CD4-positive, alpha-beta T cell treated with Interleukin-17A for 1 hour (primary cell): ENCODE data around the gene CC2D1A.
"Not testable (repeated sequence)": the region's sequence is repeated elsewhere in the genome, so short reads cannot be mapped to it uniquely, and the experiment has no call there.

Experiments
- DNase-seq: peaks from one replicate; pipeline ENCODE4 v3.0.0-alpha.2; 2020

CC2D1A gene

DNA sequence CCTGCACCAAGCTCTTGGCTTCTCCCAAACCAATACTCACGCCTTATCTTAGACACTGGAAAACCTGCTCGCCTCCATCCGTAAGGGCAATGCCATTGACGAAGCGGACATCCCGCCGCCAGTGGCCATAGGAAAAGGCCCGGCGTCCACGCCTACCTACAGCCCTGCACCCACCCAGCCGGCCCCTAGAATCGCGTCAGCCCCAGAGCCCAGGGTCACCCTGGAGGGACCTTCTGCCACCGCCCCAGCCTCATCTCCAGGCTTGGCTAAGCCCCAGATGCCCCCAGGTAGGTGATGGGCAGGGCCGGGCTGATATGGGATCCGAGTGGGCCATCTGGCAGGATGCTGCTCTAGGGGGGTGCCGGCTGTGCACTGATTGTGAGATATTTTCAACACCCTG, 7.4 kb downstream of the CC2D1A start:
- no peak for DNase-seq

DNA sequence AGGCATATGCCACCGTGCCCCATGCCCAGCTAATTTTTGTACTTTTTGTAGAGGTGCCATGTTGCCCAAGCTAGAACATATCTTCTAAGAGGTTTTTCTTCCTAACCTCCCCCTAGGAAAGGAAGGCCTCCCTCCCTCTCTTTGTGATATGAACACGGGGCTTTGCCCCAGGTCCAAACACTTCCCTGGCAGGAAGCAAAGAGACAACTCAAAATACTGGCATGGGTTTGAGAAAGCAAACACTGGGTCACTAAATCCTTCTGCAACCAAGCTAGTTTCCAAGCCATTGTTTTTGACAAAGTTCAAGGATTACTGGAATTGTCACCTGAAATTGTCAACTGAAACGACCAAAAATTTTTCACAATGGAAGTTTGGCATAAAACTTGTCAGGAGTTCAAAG, 8.8 kb downstream of the CC2D1A start:
- no peak for DNase-seq

DNA sequence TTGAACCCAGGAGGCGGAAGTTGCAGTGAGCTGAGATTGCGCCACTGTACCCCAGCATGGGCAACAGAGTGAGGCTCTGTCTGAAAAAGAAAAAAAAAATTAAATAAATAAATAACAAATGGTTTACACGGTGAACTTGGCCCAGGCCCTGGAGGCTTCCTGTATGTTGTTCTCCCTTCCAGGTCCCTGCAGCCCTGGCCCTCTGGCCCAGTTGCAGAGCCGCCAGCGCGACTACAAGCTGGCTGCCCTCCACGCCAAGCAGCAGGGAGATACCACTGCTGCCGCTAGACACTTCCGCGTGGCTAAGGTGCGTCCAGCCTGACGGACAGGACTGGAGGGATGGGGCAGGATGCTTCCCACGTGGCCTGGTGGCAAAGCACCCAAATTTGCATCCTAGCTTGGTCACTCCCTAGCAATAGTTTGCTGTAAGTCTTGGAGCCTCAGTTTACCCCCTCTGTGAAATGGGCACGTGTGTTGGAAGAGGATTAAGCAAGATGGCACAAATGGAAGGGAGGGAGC, 11.9 kb downstream of the CC2D1A start:
- no peak for DNase-seq

DNA sequence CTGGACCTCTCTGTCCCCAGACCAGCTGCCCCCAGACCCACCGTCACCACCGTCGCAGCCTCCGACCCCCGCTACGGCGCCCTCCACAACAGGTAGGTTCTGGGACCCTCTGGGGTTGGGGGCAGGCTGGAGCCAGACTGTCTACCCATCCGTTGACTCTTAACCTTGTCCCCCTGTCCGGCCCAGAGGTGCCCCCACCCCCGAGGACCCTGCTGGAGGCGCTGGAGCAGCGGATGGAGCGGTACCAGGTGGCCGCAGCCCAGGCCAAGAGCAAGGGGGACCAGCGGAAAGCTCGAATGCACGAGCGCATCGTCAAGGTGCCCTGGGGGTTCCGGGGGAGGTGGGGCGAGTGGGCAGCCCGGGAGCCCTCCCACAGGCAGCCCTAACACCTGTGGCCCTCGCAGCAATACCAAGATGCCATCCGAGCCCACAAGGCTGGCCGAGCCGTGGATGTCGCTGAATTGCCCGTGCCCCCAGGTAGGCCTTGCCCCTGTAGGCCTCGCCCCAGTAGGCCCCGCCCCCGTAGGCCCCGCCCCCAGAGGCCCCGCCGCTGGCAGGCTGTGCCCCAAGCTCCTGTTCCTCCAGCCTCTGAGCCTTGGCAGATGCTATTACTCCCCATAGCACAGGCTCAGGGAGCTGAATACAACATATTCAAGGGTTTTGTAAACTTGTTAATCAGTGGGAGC, 12.9 kb downstream of the CC2D1A start:
- no peak for DNase-seq

DNA sequence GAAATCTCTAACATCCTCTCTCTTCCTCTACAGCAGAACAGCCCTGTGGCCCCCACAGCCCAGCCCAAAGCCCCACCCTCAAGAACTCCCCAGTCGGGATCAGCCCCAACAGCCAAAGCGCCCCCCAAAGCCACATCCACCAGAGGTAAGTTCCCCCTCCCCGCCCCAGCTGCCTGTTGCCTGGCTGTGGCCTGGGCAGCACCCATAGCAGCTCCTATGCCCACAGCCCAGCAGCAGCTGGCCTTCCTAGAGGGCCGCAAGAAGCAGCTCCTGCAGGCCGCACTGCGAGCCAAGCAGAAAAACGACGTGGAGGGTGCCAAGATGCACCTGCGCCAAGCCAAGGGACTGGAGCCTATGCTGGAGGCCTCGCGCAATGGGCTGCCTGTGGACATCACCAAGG, 14.5 kb downstream of the CC2D1A start:
- no peak for DNase-seq

DNA sequence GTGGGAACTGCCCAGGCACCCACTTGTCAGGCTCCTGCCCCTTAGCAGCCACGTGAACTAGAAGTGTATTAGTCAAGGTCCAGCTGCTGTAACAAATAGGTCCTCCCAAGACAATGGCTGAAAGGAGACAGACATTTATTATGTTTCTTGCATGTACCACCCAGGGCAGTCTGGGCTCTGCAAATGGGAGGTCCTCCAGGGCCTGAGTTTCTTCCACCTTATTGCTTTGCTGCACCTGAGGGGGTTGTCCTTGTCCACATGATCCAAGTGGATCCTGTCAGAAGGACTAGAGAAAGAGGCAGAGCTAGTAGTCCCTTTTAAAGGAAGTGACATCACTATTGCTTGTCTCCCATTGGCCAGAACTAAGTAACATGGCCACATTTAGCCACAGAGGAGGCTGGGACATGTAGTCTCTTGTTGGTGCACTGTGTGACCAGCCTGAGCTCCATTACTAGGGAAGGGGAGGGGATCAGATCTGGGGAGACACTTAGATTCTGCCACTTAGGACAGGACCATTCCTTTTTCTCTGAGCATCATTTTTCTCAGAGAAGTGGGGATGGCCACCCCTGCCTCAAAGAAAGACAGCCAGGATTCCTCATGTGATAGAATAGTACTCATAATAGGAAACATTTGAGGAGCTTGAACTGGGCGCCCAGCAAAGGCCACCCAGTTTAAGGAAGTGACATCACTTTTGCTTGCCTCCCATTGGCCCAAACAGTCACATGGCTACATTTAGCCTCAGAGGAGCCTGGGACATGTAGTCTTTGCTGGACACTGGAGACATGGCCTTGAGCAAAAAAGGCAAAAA, 15.1 kb downstream of the CC2D1A start:
- peak; percentile 46 for DNase-seq

DNA sequence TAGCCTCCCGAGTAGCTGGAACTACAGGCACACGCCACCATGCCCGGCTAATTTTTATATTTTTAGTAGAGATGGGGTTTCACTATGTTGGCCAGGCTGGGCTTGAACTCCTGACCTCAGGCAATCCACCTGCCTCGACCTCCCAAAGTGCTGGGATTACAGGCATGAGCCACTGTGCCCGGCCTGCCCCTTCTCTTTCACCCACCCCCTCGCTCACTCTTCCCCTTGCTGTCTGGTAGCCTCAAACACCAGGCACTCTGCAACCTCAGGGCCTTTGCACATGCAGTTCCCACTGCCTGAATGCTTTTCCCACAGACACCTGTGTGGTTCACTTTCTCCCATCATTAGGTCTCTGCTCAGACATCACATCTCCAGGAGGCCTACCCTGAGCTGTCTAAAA, 16.1 kb downstream of the CC2D1A start:
- not testable (repeated sequence) for DNase-seq

DNA sequence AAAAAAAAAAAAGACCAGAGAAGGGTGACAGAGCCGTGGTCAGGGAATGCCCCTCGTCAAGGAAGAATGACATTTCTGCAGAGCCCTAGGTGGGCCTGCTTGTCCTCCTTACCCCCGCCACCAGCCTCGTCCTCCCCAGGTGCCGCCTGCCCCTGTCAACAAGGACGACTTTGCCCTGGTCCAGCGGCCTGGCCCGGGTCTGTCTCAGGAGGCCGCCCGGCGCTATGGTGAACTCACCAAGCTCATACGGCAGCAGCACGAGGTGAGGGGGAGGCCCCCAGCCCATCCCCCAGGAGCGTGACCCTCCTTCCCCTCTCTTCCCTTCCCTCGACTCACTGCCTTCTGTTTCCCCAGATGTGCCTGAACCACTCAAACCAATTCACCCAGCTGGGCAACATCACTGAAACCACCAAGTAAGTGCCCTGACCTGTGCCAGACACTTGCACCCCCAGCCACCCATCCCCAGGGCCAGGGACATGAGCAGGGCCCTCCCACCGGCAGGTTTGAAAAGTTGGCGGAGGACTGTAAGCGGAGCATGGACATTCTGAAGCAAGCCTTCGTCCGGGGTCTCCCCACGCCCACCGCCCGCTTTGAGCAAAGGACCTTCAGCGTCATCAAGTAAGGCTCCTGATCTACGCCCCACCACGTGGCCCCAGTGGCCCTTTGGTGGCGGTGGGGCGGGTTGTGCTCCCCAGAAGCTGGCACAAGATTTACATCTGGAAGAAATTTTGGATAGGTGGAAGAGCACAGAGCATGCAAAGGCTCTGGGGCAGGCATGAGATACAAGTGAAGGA, 17.4 kb downstream of the CC2D1A start:
- DNase-seq: no peak

DNA sequence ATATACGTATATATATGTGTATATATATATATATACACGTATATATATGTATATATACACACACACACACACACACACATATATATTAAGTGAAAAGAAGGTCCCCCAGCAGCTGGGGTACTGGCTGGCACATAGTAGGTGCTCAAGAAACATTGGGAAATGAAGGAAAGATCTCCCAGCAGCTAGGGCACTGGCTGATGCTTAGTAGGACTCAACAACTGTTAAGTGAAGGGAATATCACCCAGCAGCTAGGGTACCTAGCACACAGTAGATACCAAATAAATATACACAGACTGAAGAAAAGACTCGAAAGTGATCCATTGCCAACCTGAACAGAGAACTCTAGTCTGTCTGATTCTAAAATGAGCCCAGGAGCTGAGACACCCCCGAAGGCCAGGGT, 20.0 kb downstream of the CC2D1A start:
- no peak for DNase-seq

DNA sequence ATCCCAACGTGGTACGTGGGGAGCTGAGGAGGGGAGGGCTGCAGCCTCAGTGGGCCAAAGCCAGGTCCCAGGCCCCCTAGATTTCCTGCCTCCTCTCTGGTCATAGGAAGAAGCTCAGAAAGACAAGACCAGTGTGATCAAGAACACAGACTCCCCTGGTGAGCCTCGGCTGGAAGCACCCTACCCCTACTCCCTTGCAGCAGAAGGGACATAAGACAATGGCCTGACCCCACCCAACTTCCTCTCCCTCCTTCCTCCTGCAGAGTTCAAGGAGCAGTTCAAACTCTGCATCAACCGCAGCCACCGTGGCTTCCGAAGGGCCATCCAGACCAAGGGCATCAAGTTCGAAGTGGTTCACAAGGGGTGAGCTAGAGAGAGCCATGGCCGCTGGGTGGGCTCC, 20.7 kb downstream of the CC2D1A start:
- DNase-seq: no peak

DNA sequence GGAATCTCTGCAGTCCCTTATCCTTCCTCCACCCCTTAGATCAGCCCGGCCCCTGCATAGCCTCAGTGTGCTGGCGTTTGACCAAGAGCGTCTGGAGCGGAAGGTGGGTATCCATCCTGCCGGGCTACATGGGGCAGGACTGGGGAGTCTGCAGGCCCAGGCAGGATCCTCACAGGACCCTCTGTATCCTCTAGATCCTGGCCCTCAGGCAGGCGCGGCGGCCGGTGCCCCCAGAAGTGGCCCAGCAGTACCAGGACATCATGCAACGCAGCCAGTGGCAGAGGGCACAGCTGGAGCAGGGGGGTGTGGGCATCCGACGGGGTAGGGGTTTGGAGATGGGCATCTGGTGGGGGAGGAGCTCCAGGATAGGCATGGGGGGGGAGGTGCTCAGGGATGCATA, 23.3 kb downstream of the CC2D1A start:
- DNase-seq: no peak

DNA sequence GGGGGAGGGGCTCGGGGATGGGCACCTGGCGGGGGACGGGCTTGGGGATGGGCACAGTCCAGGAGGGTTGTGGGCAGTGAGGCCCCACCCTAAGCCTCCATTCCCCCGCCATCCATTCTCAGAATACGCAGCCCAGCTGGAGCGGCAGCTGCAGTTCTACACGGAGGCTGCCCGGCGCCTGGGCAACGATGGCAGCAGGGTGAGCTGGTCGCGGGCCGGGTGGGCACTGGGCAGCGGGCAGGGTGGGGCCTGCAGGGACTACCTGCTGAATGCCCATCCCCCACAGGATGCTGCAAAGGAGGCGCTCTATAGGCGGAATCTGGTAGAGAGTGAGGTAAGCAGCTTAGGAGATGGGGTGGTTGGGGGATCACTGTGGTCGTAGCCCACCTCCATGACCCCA, 24.0 kb downstream of the CC2D1A start:
- no peak for DNase-seq

DNA sequence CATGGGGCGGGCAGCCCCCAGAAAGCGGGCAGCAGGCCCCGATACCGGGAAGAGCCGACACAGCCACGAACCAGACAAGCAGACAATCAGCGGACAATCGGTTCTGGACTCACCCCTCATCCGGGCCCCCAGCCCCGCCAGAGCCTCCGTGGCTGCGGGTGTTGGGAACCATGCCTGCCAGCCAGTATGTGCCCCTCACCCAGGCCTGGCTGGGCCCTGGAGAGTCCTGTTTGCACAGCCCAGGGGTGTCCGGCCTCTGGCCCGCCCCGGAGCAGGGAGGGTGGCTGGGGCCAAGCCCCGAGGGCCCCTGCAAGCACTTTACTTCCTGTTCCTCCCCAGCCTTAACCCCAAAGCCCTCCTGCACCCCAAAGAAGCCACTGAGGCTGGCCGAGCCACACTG, 24.4 kb downstream of the CC2D1A start:
- no peak for DNase-seq

DNA sequence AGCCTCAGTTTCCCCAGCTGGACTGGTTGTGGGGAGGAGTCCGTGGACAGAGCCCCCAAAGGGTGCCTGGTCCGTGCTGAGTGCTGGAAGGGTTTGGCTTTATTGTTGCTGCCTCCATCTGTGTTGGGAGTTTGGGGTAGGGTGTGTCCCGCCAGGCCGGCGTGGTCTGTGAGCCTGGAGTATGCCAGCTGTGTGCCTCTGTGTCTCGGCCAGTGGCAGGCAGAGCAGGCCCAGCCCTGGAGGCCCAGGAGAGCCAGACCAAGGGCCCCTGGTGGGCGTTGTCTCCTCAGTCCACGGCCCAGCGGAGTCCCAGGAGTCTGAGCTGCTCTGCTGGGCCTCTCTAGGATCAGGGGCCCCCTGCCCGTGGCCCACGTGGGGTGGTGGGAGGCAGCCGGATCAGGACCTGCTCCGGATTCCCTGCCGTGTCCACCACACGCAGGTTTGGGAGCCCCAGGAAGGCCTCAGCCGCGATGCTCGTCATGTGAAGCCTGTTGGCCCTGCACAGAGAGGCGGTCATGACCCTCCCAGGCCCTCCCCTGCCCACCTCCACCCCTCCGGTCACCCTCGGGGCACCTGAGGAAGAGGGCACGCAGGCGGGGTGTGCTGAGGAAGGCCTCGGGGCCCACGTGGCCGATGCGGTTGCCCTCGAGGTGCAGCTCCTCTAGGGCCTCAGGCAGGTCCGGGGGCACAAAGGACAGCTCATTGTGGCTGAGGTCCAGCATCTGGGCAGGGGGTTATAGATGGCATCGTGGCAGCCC, 25.6 kb downstream of the CC2D1A start:
- no peak for DNase-seq

DNA sequence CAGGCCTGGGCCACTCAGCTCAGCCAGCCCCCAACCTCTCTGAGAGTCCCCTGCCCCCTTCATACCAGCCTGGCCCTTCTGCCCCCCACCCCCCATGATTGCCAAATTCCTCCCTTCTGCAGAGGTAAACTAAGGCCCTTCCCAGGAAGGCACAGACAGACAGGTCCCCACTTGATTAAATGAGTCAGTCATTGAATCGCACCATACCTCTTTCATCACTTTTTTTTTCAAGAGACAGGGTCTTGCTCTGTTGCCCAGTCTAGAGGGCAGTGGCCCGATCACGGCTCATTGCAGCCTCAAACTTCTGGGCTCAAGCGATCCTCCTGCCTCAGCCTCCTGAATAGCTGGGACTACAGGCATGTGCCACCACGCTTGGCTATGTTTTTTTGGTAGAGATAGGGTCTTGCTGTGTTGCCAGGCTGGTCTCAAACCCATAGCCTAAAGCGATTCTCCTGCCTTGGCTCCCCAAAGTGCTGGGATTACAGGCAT, 26.2 kb downstream of the CC2D1A start:
- DNase-seq: no peak

DNA sequence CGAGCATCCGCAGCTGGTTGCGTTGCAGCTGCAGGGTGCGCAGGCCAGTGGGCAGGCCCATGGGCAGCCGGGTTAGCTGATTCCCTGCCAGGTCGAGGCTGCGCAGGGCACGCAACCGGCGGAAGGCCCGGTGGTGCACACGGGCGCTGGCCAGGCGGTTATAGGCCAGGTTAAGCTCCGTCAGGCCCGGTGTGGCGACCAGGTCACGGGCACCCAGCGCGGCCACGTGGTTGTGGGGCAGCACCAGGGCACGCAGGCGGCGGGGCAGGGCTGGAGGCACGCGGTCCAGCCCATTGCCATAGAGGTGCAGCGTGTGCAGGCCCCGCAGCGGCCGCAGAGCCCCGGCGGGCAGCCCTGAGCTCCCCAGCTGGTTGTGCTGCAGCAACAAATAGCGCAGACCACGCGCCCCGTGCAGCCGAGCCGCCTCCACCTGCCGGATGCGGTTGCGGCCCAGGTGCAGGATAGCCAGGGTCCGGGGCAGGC, 27.0 kb downstream of the CC2D1A start:
- DNase-seq: no peak

DNA sequence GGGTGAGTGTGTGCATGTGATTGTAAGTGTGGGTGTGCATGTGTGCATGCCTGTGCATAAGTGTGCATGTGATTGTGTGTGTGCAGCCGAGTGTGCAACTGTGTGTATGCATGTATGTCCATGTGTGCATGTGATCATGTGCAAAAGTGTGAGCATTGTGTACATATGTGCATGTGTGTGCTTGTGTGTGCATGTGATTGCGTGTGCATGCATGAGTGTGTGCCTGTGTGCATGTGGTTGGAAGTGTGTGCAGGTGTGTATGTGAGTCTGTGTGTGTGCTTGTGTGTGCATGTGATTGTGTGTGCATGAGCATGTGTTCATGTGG, 28.7 kb downstream of the CC2D1A start:
- DNase-seq: no peak

DNA sequence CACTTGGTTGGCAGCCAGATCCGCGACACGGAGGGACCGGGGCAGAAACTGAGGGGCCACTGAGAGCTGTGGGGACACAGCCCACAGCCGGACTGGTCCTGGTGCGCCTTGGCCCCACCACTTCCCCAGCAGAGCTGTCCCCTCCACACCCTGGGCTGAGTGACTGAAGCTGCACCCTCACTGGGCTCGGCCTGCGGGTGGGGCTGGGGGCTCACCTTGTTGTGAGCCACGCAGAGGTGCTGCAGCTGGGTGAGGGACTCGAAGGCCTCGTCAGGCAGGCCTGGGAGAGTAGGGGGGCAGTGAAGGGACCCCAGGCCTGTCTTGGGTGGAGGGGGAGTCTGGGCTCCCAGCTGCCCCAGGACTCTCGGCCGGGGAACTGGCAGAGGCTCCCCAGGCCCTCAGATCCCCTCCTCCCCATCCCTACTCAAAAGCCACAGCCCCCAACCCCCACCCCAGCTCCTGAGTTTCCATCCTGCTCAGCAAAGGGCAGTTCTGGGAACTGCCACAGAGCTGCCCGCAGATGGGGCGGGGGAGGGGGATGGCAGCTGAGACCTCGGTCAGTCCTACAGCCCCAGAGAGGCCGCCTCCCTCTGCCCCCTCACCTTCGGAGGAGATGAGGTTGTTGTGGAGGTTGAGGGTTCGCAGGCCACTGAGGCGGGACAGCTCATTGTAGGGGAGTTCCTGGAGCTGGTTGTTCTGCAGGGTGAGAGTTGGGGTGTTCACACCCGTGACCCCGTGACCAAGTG, 29.9 kb downstream of the CC2D1A start:
- no peak for DNase-seq

DNA sequence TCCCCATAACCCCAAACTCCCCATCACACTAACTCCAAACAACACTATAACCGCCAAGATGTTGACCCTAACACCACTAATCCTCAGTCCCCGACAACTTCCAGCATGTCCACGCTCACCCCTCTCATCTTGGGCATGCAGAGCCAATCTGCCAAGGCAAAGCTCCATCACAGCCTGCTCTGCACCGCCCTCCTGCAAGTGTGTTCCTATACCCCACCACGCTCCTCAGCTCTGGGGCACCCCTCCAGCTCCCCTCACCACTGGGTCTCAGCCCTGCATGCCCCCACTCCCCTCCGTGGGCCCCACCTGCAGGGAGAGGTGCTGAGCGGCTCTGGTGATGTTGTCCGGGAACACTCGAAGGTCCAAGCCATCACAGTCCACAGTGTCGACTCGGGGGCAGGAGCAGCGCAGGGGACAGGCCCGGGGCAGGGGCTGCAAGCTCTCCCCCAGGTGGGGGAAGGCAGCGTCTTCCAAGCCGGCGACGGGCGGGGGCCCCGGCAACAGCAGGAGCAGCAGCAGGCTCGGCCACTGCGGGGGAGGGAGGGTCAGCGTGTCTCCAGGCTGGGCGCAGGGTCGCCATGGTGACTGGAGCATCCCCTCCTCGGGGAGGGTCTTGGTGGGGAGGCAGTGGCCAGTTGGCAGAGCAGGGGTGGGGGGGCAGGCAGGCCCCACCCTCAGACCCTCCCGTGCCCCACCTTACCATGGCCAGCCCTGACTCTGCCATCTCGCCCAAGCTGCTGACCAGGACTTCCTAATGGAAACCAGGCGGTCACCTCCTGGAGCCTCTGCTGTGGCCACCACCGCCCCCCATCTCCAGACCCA, 31.7 kb downstream of the CC2D1A start:
- DNase-seq: no peak

DNA sequence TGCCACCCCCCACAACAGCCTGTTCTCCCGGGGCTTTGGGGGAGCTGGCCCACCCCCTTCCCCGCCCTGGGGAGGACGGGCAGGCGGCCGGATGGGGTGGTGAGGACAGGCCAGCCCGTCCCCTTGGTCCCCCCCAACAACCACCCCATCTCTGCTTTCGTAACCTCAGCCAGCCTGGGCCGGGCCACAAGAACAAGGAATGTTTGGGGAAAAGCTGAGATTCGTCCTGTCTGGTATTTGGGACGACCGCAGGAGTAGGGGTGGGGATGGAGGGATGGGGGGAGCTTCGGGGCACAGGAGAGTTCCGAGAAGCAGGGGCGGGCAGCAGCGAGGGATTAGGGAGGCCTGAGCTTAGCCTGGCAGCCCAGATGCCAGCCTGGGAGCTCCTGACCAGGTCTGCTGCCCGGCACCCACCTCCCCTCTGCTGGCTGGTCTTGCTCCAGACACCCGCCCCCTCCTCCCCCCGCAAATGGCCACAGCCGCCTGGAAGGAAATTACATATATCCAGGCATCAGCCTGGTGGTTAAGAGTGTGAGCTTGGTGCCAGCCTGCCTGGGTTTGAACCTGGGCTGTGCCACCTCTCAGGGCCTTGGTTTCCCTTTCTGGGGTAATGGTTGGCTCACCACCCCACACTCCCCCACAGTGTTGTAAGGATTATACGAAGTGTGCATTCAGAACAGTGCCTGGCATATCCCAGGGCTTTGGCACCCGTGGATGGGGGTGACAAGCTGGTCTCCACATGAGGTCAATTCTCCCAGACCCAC, 32.5 kb downstream of the CC2D1A start, which contains the start of gene PODNL1:
Gene PODNL1, minus strand, starts transcription at position 117 of the 764 bp plus-strand sequence. CDS start 236 bp downstream, outside the sequence.
- no peak for DNase-seq
